Measurements from ENCODE around the gene AMZ1.

DNA sequence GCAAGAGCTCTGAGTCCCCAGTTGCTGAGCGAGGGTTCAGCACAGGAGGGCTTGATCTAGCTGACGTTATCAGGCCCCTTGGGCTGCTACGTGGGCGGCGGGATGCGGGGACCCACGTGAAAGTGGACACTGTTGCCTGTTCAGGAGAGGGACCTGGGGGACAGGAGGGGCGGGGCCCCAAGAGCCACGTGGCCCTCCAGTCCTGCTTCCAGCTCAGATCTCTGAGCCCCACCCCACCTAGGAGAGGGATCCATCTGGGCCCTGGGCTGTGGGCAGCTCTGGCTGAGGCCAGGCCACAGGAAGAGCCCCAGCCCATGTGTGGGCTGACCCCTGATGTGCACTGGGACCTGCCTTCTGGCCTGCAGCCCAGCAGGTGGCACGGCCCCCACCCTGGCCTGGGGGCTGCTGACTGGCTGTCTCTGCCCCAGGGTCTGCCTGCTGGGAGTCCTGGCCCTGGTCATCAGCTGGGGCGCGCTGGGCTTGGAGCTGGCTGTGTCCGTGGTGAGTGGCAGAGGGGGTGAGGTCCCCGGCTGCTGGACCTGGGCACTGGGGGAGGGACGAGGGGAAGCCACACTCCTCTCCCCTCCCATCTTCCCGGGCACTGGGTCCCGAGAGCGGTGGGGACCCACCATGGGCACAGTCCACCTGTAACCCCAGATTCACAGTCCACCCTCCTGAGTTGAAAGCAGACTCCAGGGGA lies 38.7 kb upstream of the AMZ1 start:
- no peak for TF ChIP-seq CTCF (conservative IDR thresholded peaks at IDR 0.05 in 1 of 2, IDR thresholded peaks at IDR 0.05 in 1 of 2; ENCODE audit: low read depth in 1 of 2, low read length in 2 of 2)
- TF ChIP-seq EZH2 (IDR thresholded peaks at IDR 0.05; ENCODE audit: low read length, missing control alignments): no peak
